NCI-H2171 (cell line): ENCODE data around the gene STAM.

Source experiments
- DNase-seq: peaks from one replicate; lab custom pipeline; 2025; lab: John Stamatoyannopoulos, UW

Gene STAM

DNA sequence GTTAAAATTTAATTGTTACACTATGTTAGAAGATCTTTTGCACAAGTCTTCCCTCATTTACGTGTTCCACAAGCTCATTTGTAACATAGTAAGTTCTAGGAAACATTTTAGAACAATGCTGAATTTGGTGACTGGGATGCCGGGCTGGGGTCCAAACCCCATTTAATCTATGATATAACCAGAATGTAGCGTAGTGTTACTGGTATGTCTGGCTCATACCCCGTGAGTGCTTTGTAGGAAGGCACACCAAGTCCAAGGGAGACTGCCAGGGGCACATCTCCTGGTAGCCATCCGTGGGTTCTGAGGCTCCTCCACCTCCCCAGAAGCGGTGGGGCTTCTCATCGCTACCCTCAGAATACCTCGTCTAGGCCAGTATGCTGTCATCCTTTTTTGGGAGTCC lies 86.7 kb downstream of the STAM start:
- DNase-seq, result no peak

DNA sequence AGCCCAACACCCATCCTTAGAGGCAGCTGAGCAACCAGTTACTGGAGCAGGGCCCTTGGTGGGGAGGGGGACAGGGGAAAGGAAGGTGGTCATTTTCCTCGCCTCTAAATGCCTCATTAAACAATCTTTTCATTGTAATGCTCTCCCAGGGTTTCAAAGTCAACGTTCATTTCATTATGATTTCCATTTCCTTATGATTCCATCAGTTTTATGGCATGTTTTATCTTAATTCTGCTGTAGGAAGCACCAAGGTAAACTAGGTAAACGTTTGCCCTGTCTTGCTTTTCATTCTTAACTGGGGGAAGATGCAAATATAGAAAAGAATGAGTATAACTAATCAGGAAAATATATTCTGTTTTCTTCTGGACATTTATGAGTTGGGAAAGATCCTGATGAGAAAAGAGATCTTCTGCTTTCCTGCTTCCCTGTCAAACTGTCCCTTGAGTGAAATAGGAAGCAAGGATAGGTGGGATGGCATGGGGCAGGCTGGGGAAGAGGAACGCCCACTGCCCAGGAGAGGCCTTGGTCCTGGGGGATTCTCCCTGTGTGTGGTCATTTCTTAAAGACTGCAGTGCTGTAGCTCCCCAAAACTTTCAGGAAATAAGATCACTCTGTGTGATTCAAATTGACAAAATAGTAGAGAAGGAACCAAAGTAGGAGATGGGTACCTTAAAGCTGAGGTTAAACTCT lies 87.5 kb downstream of the STAM start:
- no peak for DNase-seq

DNA sequence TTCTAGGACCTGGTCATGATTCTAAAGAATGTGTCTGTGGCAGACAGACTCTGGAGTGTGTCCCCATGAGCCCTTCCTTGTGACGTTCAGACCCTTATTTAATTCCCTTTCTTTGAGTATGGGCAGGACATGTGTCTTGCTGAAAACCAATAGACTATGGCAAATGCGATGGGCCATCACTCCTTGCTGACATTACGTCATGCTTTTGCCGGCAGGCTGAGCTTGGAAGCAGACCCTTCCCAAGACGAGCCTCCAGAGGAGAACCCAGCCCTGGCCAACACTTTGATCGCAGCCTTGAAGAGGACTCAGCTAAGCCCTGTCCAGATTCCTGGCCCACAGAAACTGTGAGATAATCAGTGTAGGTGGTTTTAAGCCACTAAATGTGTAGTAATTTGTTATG lies 89.7 kb downstream of the STAM start:
- DNase-seq, result no peak

DNA sequence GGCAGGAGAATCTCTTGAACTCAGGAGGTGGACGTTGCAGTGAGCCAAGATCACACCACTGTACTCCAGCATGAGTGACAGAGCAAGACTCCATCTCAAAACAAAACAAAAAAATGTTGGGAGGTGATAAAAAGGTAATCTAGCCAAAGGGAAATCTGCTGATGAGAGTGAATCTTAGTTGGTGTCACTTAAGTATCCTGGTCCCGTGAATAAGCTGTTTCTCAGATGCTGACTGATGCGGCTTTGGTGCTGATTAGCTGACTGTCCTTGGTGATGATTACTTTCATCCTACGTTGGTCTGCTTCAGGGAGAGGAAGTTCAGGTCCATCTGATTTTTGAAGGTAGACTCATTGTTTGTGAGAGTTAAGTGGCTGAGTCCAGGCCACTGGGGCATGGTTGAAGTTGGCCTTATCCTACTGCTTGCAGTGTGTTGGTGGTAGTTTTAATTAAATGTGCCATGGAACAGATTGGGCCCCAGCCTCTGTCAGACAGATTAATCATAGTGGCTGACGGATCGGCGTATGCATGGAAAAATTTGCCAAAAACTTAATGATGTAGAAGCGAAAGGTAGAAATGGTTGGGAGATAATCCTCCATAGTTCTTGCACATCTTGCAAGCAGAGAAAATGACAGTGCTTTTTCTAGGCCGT lies 90.6 kb downstream of the STAM start:
- DNase-seq, result no peak

DNA sequence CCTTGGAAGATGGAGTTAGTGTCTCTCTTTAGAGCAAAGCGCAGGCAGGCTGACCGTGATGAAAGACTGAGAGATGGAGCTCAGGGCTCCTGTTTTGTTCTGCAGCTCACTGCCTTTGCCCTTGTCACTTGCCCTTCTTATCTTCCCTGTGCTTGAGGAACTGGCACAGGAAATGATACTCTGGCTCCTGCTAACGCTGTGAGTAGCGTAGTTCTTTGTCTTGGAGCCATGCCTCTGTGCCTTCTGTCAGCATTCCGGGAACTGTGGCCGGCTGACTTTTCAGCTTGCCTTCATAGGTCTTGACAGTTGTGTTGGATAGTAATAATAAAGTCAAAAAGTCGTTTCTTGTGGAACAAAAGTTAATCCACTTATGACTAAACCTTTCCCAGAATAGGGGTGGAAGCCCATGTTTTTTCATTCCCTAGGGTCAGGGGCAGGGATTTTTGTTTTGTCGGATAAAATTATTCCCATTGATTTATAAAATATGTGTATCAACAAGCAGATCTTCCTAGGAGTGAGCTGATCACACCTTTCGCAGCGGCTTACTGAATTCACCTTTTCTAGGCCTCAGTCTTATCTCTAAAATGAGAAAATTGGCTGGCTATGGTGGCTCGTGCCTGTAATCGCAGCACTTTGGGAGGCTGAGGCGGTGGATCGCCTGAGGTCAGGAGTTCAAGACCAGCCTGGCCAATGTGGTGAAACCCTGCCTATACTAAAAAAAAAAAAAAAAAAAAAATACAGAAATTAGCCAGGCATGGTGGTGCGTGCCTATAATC lies 91.4 kb downstream of the STAM start:
- DNase-seq, result no peak

DNA sequence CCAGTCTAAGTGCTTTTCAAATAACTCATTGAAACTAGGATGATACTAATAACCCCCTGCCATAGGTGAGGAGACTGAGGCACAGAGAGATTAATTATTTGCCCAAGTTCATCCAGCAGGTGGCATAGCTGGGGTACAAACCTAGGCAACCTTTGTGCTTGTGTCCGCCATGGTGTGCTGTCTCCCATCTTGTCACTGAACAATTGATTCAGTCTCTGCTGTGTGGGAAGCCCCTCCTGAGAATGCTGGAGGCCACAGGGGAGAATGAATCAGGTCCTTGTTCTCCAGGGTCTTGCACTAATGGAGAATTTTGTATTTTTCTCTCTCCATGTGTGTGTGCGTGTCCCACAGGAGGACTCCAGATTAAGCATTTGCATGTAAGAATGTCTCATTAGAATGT lies 92.3 kb downstream of the STAM start:
- DNase-seq, result no peak

DNA sequence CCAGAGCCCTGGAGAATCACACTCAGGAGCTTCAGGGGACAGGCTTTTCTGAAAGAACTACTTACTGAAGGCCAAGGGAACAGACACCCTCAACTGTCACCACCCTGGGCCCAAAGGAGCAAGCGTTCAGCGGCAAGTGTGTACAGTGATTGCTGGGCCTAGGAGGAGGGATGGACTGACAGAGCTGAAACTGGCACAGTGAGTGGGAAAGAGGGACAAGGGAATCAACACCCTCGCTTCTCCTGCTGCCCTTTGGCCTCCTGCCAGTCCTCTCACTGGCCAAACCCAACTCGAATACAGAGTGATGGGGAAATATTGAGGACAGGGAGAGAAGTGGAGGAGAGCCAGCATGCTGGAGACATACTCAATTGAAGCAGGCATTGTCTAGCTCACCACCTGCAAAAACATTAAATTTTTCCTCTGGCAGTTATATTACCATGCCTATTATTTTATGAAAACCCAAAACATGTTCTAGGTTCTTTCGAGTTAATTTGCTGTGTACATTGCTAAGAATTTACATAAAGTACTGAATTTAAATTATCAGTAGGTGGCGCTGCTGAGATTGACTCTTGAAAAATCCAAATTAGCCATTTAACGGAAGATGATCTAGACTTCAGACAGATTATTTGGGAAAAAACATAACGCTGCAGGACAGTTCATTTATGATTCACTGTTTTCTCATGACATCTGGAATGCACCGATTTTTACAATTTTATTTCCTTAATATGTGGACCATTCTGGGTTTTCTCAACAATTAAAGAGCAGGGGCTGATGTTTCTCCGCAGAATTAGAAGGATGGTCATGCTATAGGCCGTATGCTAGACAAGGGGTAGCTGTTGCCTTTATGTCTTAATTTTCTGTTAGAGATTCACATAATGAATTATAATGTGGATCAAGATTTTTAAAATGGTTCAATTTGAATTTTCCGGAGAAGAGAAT lies 93.3 kb downstream of the STAM start:
- DNase-seq, result no peak

DNA sequence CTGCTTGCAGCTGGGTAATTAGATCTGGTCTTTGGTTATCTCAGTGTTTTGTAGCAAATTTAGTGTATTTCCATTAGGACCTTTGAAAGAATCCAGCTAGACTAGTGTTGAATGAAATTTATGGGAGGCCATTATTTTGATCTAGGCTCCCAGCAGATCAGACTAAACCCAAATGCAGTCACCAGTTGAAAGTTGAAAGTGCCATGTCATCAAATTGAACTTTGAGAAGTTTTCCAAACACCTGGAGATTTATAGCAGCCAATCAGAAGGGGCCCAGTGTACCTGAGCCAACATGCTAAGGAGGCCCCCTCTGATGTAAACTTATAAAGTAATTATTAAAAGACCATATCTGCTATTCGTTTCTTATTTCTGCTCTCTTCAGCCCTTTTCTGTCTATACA lies 96.7 kb downstream of the STAM start:
- DNase-seq, result no peak

DNA sequence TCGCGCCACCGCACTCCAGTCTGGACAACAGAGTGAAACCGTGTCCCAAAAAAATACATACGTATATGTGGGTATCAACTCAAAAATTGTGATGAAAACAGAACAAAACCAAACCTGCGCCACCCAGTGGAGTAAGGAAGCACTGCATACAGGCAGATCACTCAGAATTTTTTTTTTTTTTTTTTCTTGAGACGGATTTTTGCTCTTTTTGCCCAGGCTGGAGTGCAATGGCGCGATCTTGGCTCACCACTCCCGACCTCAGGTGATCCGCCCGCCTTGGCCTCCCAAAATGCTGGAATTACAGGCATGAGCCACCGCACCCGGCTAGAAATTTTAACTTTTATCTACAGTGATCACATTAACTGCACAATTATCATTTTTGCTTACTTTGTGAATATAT lies 99.0 kb downstream of the STAM start:
- DNase-seq, result no peak

DNA sequence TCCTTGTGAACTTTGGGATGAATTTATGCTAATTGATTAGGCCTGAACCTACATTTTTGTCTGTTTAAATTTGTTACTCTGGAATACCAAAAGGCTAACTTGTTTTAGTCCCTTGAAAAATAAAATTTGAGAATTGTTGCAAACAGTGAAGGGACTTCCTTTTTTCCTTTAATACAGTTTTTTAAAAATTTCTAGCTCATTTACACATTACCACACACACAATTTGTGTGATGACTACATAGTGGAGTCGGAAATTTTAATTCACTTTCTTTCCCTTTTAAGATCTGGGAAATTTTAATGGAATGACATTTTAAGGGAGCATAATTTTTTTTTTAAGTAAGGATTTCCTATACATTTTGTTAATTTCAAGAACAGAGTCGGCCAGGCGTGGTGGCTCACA lies 99.5 kb downstream of the STAM start:
- DNase-seq, result no peak

DNA sequence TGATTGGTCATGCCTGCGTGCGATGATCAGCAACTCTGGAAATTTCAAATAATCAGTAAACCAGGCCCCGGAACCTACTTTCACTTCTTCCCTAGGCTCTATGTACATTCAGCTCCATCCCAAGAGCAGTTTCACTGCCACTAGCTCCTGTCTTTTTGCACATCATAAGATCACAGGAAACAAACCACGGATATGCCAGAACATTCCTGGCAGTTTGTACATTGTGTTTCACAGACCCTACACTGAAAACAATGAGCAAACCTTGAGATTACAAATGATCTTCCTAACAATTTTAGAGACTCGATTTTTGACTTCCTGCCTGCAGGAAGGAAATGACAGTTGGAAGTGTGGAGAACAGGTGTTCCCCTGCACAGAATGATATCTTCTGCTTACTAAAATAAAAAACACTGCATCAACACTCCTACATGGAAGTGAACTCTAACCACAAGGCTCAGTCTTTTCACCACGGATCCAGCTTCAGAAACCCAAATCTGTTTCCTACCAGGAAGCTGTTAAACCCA lies 100.5 kb downstream of the STAM start:
- DNase-seq, result no peak

DNA sequence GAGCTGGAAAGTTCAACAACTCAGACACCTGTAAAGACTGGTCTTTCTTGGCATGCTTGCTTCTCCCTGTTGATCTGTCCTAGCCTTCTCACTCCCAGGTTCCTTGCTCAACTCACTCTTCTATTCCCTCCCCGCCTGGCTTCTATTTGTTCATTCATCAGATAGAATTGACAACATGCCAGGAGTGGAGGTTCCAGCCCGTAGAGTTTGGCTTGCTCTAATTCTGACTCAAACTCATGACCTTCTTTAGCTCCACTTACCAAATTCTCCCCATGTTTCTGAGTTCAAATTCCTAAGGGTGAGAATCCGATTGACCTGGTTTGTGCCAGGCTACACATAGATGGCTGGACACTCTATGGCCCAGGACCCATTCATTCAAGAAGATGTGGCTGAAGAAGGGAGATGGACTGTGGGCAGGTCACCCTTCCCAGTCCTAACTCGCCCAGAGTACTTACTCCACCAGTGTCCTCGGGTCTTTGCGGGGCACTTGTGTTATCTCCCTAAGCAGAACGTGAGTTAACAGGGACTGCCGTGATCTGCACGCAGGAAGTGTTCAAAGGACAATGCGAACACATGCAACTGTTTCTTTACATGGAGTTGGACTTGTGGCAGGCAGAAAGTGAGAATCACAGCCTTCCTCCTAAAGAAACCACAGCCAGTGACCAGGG lies 104.1 kb downstream of the STAM start:
- DNase-seq, result no peak

DNA sequence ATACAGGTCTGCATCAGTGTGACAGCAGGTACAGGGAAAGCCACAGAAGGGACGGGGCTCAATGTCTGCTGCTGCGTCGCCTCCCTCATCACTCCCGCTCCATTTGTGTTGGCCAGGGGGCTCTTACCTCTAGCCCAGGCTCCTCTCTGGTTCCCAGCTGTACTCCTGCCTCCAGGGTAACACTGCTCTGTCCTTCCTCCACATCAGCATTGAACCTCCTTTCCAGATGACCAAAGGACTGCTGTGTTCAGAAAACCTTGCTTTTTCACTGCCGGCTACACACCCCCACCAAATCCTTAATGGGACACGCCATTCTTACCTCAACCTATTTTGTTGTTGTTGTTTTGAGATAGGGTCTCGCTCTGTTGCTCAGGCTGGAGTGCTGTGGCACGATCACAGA lies 105.9 kb downstream of the STAM start:
- no peak for DNase-seq

DNA sequence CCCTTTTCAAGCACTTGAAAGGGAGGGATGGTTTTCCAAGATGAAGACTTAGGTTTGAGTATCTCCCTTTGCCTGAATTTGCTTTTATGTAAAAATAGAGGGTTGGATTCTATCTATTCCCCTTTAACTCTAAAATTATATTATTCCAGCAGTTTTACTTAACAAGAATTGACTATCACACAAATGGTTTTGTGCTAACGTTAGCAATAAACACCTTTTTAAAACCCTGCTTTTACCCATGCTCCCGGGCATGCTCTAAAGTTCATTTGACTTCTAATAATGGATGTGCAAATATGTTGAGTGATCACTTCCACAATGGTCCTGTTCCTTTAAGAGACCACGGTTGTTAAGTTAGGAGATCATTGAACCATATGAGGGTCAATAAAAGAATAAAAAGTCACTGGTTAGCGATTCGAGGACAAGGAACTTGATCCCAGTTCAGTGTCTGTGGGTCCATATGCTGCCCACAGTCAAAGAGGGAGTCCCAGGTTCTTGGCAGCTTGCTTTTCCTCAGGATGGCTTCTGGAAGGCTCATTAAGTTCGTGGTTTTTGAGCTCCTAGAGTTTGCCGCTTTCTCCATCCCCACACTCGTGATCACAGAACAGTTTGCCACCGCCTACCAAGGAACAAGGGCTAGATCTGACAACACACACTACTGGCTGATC lies 108.0 kb downstream of the STAM start, which contains the start of gene TMEM236:
Gene TMEM236 (plus strand): TSS at position 421 of the 665 bp plus-strand sequence. CDS start 95 bp downstream, at position 516.
- DNase-seq, result no peak

DNA sequence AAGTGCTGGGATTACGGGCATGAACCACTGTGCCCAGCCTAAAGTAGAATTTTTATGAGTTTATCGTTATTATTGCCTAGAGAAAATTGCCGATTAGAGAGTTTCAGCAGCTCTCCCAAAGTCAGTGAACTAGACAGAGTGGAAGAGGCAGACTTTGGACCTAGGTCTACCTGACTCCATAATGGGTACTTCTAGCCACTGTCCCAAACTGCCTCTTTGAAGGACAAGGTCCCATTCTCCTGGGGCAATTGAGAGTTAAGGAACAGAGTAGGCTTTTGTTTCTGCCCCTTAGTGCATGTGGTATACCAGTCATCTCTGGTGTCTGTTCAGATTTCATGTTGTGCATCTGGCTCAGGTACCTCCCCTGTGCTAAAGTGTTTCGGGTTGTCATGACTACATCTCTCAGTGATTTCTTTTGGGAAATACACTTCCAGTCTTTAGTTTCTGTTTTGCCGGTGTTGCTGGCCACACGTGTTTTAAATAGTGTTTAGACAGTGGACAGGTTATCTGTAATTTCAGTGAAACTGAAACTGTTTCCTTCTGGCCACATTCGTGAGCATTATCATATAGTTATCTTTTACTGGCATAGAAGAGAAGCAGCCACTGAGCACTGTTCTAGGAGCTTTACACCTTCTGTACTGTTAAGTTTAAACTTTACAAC lies 112.7 kb downstream of the STAM start:
- DNase-seq, result no peak

DNA sequence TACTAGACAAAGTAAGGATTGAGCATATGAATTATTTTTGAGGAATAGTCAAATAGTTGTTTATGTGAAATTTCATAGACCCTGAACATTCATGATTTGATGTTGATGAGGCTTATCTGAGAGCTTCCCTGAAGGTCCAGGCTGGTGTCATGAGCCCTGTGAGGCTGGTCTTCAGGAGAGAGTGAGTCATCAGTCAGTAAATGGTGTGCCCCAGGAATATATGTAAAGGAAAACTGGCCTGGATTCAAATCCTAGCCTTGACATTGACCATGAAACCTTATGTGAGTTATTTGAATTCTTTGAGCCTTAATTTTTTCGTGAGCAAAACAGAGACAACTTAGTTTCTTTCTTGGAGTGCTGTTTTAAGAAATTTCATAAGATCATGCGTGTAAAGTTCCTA lies 114.2 kb downstream of the STAM start:
- no peak for DNase-seq

DNA sequence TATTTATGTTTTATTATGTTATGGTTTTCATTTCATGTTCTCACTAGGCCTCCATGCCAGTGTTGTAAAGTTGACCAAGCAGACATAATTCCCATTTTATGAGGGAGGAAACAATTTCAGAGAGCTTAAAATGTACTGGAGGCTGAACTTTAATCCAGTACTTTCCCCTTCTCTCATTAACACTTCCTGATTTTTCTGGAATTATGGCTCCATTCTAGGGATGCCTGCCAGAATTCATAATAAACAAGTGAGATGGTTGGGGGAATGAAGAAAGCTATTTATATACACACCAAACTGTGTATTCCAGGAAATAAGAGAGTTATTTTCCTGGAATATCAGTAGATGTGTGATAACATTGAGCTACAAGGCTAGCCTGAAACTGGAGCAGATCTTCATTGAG lies 114.9 kb downstream of the STAM start:
- DNase-seq, result no peak

DNA sequence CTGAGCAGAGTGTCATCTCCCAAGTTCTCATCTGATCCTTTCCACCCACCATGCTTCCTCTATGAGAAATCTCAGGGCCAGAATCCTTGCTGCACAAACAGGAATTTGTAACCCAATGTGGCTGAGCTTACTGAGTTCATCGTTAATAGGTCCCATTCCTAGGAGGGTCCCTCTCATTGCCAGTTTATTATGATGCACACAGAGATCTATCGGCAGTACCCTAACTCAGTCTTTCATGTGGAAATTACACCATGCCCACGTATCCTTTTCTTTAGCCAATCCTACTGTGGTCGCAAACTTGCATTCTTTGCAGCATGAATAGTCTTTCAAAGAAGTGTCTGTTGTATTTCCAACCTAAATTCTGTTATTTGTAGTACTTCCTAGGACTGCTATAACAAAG lies 120.2 kb downstream of the STAM start:
- DNase-seq, result no peak

DNA sequence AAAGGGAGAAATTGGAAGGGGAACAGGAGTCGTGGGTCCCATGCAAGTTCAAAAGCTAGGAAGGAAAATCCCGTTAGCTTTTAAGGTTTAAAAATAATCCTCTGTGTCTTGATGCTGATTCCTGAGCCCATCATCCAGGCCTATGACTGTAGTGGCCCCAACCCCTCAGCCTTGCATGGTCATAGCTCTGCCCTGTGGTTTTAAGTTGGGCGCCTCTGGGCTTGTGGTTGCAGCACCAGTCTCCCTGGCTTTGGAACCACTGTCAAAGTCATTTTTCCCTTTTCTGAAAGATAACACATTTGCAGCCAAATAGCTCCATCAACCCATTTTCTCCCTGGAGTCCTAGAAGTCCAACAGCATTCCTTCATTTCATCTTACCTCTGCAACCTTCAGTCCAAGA lies 121.7 kb downstream of the STAM start:
- DNase-seq, result no peak
